Measurements from ENCODE around the gene APH1B. TPM values are rescaled to one million over a fixed set of nuclear protein-coding genes. Genes with fewer than 3 reads are reported as not detected.

Gene APH1B
- total and polyA plus RNA-seq, 12 donors = 1.7 to 11.4 (median 7.4) TPM

DNA sequence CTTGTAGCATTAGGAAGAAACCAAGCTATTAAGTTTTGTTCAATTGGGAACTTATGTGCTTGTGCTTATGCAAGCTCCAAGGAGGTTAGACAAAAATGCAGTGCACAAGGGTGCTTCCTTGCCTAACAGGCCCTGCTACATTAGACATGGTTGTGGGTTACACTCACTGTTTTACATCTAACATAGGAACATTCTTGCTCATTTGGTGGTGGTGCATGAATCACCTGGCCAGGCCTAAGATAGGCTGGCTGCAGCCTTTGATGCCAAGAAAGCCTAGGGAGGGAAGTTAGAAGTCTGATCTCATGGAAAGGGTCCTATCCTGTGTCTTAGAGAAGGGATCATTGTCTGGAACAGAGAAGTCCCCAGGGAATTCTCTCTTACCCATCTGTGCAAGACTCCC lies 60.8 kb downstream of the APH1B start:
- intact Hi-C loops (cut with DNase I) = no loop called here

DNA sequence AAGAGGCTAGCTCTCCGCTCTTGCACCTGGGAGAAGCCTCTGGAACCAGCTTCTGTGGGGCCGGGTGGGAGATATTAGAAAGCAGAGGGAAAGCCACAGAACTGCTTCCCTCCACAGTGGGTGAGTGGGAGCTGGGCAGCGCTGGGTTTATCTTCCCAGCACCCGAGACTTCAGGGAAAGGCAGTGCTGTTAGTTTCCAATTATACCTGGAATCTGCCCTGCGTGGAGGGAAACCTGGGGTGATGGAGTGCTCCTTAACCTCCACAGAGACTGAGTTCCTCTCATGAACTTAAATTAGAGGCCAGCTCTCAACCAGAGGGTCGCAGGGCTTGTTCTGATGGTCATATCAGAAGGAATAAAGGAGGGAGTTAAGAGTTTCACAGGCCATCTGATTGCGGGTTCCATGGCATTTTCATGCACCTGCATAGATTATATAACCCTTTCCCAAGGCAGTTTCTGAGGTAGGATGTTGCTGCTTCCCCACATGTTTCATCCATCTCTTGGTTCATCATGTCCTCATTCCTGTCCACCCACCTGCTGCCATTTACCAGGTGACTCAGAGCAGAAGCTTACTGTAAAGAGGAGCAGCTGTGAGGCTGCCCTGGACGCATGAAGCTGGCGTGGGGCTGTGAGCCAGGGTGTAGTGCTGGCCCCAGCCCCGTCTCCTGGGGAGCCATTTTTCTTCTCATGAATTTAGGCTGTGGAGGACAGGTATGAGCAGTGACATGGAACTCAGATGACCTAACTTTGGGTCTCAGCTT lies 61.8 kb downstream of the APH1B start:
- 88 to 91% methylated on average over 10 of the region's 10 CpGs for WGBS, 2 donors
- H3K36me3 ChIP-seq = no peaks in the 10 kb centered on the region
- no peaks in the 10 kb centered on the region for H3K9me3 ChIP-seq
- no peak overlapping the region for H3K4me3 ChIP-seq
- DNase-seq (no peak), ATAC-seq (no peak)
- intact Hi-C loops (cut with DNase I) = no loop called here
- TF ChIP-seq, protein P1, sequence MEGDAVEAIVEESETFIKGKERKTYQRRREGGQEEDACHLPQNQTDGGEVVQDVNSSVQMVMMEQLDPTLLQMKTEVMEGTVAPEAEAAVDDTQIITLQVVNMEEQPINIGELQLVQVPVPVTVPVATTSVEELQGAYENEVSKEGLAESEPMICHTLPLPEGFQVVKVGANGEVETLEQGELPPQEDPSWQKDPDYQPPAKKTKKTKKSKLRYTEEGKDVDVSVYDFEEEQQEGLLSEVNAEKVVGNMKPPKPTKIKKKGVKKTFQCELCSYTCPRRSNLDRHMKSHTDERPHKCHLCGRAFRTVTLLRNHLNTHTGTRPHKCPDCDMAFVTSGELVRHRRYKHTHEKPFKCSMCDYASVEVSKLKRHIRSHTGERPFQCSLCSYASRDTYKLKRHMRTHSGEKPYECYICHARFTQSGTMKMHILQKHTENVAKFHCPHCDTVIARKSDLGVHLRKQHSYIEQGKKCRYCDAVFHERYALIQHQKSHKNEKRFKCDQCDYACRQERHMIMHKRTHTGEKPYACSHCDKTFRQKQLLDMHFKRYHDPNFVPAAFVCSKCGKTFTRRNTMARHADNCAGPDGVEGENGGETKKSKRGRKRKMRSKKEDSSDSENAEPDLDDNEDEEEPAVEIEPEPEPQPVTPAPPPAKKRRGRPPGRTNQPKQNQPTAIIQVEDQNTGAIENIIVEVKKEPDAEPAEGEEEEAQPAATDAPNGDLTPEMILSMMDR (IDR thresholded peaks at IDR 0.05) = no peak
- peaks cover 0 to 11% (median 0%) of the 10 kb centered on the region in 7 donors for H3K27me3 ChIP-seq
- H3K27ac ChIP-seq = no peak overlapping the region
- no peaks in the 10 kb centered on the region for H3K4me1 ChIP-seq

More for the DNA sequence above, 60.8 kb downstream of the APH1B start:
- Histone ChIP-seq H3K9me3 (no peaks in the 10 kb centered on the region), H3K36me3 (no peaks in the 10 kb centered on the region), H3K4me3 (no peak overlapping the region), H3K4me1 (no peaks in the 10 kb centered on the region), H3K27me3 (peaks cover 0 to 11% (median 0%) of the 10 kb centered on the region in 7 donors), H3K27ac (no peak overlapping the region)
- DNase-seq (no peak), ATAC-seq (no peak)
- TF ChIP-seq, protein P1 (IDR thresholded peaks at IDR 0.05) = no peak

DNA sequence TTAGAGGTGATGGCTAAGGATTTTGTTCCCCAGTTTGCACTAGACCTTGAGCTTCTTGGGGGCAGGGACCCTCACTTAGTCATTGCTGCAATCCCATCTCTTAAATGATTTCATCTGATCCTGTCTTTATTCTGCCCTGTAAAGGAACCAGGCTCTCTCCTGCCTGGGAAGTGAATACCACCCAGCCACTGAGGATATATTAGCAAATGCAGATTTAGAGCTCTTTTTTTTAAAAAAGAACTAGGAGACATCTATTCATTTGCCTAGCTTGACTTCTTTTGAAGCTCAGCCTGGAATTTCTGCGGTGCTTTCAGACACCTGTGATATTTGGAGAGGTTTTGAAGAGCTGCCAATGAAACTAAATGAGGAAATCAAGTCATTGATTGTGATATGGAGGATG lies 62.4 kb downstream of the APH1B start:
- no peaks in the 10 kb centered on the region for H3K4me1 ChIP-seq
- H3K9me3 ChIP-seq = no peaks in the 10 kb centered on the region
- DNase-seq (no peak), ATAC-seq (no peak)
- WGBS, 2 donors = 59 to 80% methylated on average over 1 of the region's 1 CpG
- no peak overlapping the region for H3K4me3 ChIP-seq
- no peaks in the 10 kb centered on the region for H3K36me3 ChIP-seq
- TF ChIP-seq, protein P1 (IDR thresholded peaks at IDR 0.05) = no peak
- H3K27ac ChIP-seq = no peak overlapping the region
- intact Hi-C loops (cut with DNase I) = no loop called here
- peaks cover 0 to 11% (median 0%) of the 10 kb centered on the region in 7 donors for H3K27me3 ChIP-seq

DNA sequence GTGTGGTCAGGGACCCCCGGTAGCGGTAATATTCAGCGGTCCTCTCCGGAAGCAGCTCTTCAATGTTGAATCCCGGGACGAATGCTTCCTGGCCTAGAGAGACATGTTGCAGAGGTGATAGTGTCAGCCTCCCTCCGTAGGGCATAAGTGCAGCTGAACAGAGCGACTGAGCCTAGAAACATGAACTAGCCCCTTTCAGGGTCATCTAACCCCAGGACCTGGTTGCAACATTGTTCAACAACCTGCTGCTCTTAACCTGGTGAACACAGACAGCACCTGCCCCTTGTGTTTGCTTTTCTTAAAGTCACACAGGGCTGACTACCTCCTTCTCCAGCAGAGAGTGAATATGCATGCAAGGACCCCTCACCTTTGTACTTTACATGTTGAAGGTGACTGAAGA lies 62.9 kb downstream of the APH1B start:
- intact Hi-C loops (cut with DNase I) = no loop called here
- Histone ChIP-seq H3K27ac (no peak overlapping the region), H3K4me1 (no peaks in the 10 kb centered on the region), H3K9me3 (no peaks in the 10 kb centered on the region), H3K36me3 (no peaks in the 10 kb centered on the region), H3K4me3 (no peak overlapping the region), H3K27me3 (peaks cover 0 to 11% (median 0%) of the 10 kb centered on the region in 7 donors)
- TF ChIP-seq, protein P1 (IDR thresholded peaks at IDR 0.05) = no peak
- WGBS, 2 donors = 79 to 83% methylated on average over 8 of the region's 8 CpGs
- DNase-seq = no peak
- ATAC-seq = no peak
